ENCODE measurements around the gene SSX2IP. TPM values are rescaled to one million over a fixed set of nuclear protein-coding genes. Genes with fewer than 3 reads are reported as not detected.
"Not testable (repeated sequence)": the region's sequence is repeated elsewhere in the genome, so short reads cannot be mapped to it uniquely, and the experiment has no call there.

SSX2IP gene
- total RNA-seq, 2 donors from 2014 or later, result 10.7 to 25.2 TPM

DNA sequence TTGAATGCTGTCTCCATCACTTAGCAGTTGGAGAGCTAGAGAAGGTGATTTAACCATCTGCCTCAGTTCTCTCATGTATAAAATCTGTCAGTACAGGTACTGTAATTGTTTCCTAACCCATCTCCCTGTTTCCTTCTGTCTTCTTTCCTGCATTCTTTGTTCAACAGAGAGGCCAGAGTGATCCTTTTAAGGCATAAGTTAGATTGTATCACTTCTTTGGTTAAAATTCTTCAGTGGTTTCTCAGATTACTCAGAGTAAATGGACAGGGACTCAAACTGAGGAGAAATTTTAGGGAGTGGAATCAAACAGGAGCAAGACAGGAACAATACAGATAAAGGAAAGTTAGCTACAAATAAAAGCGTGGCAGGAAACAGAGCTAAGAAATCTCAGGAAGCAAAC lies 45.2 kb upstream of the SSX2IP start:
- intact Hi-C loops (cut with DNase I), result no loop called here
- no peaks in the 10 kb centered on the region for H3K36me3 ChIP-seq
- WGBS, result 73% methylated on average over 1 of the region's 1 CpG
- TF ChIP-seq CTCF (IDR thresholded peaks at IDR 0.05) (no peak), POLR2A (IDR thresholded peaks at IDR 0.05) (no peak), POLR2AphosphoS5 (IDR thresholded peaks at IDR 0.05) (no peak)
- H3K27ac ChIP-seq, result no peak overlapping the region
- H3K9me3 ChIP-seq, result no peaks in the 10 kb centered on the region
- H3K27me3 ChIP-seq (replicated peaks; ENCODE audit: insufficient read depth), result no peaks in the 10 kb centered on the region
- no peaks in the 10 kb centered on the region for H3K4me1 ChIP-seq (replicated peaks)
- H3K4me3 ChIP-seq, result no peak overlapping the region
- DNase-seq (ENCODE audit: low spot score), result no peak

DNA sequence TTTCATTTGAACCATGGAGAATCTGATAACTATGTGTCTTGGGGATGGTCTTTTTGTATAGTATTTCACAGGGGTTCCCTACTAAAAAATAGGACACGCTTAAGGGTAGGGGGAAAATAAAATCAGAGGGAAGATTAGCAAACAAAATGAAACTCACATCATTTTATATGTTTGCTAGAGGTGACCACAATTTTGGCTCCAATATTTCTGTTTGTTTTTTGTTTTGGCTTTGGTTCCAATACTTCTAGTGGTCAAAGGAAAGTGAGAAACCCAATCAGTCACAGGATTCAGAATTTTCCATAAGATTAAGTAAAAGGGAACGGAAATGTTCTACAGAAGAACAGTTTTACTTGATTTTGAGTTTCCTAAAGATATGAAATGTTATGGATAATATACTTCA lies 42.3 kb upstream of the SSX2IP start:
- Histone ChIP-seq H3K27ac (no peak overlapping the region), H3K9me3 (no peaks in the 10 kb centered on the region), H3K4me3 (no peak overlapping the region), H3K36me3 (no peaks in the 10 kb centered on the region), H3K27me3 (replicated peaks; ENCODE audit: insufficient read depth) (no peaks in the 10 kb centered on the region), H3K4me1 (replicated peaks) (no peaks in the 10 kb centered on the region)
- TF ChIP-seq CTCF (IDR thresholded peaks at IDR 0.05) (no peak), POLR2AphosphoS5 (IDR thresholded peaks at IDR 0.05) (no peak), POLR2A (IDR thresholded peaks at IDR 0.05) (no peak)
- intact Hi-C loops (cut with DNase I), result no loop called here
- WGBS, result 63% methylated on average over 2 of the region's 2 CpGs
- DNase-seq (ENCODE audit: low spot score), result no peak

- no peak overlapping the region for H3K27ac ChIP-seq
- H3K4me1 ChIP-seq (replicated peaks), result no peaks in the 10 kb centered on the region
- no peaks in the 10 kb centered on the region for H3K27me3 ChIP-seq (replicated peaks; ENCODE audit: insufficient read depth)
- intact Hi-C loops (cut with DNase I), result no loop called here
- H3K9me3 ChIP-seq, result no peaks in the 10 kb centered on the region
- TF ChIP-seq POLR2AphosphoS5 (IDR thresholded peaks at IDR 0.05), result no peak
- TF ChIP-seq CTCF (IDR thresholded peaks at IDR 0.05), result no peak
- no peak for TF ChIP-seq POLR2A (IDR thresholded peaks at IDR 0.05)
- H3K4me3 ChIP-seq, result no peak overlapping the region
- no peaks in the 10 kb centered on the region for H3K36me3 ChIP-seq
- DNase-seq (ENCODE audit: low spot score), result no peak
Measured at GRCh38 chr1:84731519-84731918, 41.3 kb upstream of the SSX2IP start.

- H3K36me3 ChIP-seq; H3K4me1 ChIP-seq (replicated peaks): not testable (repeated sequence)
- 41% methylated on average over 1 of the region's 1 CpG for WGBS
Measured at GRCh38 chr1:84727711-84728110, 37.5 kb upstream of the SSX2IP start.

GRCh38 chr1:84726593-84727499 lies 36.6 kb upstream of the SSX2IP start:
- Histone ChIP-seq H3K27ac (no peak overlapping the region), H3K4me3 (no peak overlapping the region), H3K4me1 (replicated peaks) (no peaks in the 10 kb centered on the region), H3K36me3 (no peaks in the 10 kb centered on the region), H3K27me3 (replicated peaks; ENCODE audit: insufficient read depth) (no peaks in the 10 kb centered on the region), H3K9me3 (no peaks in the 10 kb centered on the region)
- intact Hi-C loops (cut with DNase I), result no loop called here
- WGBS, result 56% methylated on average over 2 of the region's 2 CpGs
- no peak for DNase-seq (ENCODE audit: low spot score)
- TF ChIP-seq POLR2A (IDR thresholded peaks at IDR 0.05) (no peak), CTCF (IDR thresholded peaks at IDR 0.05) (no peak), POLR2AphosphoS5 (IDR thresholded peaks at IDR 0.05) (no peak)

More at GRCh38 chr1:84727711-84728110, 37.5 kb upstream of the SSX2IP start:
- H3K9me3 ChIP-seq; H3K27ac ChIP-seq; H3K4me3 ChIP-seq; H3K27me3 ChIP-seq (replicated peaks; ENCODE audit: insufficient read depth); intact Hi-C loops (cut with DNase I); DNase-seq (ENCODE audit: low spot score): not testable (repeated sequence)
- TF ChIP-seq POLR2AphosphoS5 (IDR thresholded peaks at IDR 0.05), result peak; percentile 8

Measured in prostate gland (tissue), 2 donors.